CD4-positive, alpha-beta T cell treated with Interleukin-12 subunit alpha and Interleukin-12 subunit beta, for 1 hour (primary cell): ENCODE results near the gene ZP1.

Experiments used
- DNase-seq: peaks from one replicate; pipeline ENCODE4 v3.0.0-alpha.2; 2020

Gene ZP1

DNA sequence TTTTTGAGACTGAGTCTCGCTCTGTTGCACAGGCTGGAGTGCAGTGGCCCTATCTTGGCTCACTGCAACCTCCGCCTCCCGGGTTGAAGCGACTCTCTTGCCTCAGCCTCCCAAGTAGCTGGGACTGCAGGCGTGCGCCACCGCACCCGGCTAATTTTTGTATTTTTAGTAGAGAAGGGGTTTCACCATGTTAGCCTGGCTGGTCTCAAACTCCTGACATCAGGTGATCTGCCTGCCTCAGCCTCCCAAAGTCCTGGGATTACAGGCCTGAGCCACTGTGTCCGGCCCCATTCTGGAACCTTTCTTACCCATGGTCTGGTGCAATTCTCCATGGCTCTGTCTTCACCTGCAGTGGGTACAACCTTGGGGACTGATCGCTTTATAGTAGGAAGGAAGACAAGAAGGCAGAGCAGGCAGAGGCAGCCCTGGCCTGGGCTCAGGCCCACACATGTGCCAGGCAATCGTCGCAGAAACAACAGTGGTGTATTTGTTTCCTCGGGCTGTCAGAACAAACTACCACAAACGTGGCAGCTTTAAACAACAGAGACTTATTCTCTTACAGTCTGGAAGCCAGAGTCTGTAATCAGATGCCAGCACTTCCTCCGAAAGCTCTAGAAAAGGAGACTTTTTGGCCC, 7.6 kb upstream of the ZP1 start:
- no peak for DNase-seq

GRCh38 chr11:60860943-60861342, 6.4 kb upstream of the ZP1 start:
- no peak for DNase-seq

GRCh38 chr11:60862171-60862570, 5.2 kb upstream of the ZP1 start:
- no peak for DNase-seq

- DNase-seq = no peak
Observed at GRCh38 chr11:60863550-60864521, 3.5 kb upstream of the ZP1 start.

DNA sequence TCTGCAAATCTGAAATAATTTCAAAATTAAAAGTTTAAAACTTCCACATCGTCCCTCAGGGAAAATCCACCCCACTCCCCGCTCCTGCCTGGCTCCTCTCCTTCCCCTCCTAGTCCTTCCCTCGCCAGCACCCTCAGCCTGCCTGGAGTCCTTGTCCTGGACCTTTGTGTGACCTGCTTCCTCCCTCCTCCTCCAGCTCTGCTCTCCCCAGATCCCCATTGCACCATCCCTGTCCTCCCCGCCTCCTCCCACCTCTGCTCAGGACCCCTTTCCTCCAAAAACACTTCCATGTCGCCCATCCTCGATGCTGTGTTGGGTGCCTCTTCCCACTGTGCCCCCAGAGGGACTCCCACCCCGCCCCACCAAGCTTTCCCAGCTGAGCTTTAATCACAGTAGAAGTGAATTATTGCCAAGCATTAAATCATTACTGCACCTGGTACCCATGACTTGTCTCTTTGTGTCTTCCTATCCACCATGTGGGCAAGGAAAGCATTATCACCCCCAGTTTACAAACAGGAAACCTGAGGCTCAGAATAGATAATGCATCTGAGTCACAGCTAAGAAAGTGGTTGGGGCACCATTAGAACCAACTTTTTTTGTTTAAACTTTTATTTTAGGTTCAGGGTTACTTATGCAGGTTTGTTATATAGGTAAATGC, 2.4 kb upstream of the ZP1 start:
- DNase-seq = no peak

DNA sequence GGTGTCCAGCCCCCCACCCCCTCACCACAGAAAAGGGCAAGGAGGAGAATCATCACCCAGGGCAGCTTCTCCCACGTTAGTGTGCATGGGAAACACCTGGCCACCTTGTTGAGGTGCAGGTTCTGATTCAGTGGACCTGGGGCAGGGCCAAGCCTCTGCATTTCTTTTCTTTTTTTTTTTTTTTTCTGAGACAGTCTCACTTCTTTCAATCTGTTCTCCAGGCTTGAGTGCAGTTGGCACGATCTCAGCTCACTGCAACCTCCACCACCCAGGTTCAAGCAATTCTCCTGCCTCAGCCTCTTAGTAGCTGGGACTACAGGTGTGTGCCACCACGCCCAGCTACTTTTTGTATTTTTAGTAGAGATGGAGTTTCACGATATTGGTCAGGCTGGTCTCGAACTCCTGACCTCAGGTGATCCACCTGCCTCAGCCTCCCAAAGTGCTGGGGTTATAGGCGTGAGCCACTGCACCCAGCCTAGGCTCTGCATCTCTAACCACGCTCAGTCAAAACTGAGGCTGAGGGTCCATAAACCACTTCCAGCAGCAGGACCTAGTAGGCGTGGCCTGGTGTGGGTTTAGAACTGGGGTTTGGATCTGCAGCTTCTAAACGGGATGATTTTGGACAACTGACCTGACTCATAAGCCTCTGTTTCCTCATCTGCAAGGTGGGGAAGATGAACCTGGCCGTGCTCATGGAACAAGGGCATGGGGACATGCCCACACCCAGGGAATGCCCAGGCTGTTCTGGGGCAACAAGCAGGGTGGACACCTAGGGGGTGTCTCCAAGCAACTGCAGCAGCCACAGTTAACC, 734 bp downstream of the ZP1 start:
- no peak for DNase-seq

GRCh38 chr11:60868682-60869450, 1.5 kb downstream of the ZP1 start:
- DNase-seq = no peak

GRCh38 chr11:60869451-60869825, 2.1 kb downstream of the ZP1 start:
- no peak for DNase-seq

DNA sequence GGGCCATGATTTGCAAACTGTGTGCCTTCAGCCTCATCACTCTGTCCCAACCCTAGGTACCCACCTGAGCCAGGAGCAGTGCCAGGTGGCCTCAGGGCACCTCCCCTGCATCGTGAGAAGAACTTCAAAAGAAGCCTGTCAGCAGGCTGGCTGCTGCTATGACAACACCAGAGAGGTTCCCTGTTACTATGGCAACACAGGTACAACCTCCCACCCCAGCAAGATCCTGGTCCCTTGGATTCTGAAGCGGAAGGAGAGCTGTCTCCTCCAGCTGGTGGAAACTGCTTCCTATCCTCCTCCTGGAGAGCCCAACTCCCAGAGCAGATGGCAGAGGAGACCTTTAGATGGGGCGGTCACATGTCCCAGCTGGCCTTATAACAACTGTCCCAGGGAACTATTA, 2.9 kb downstream of the ZP1 start:
- DNase-seq = peak; percentile 30

- no peak for DNase-seq
Observed at GRCh38 chr11:60870733-60871377, 3.5 kb downstream of the ZP1 start.

DNA sequence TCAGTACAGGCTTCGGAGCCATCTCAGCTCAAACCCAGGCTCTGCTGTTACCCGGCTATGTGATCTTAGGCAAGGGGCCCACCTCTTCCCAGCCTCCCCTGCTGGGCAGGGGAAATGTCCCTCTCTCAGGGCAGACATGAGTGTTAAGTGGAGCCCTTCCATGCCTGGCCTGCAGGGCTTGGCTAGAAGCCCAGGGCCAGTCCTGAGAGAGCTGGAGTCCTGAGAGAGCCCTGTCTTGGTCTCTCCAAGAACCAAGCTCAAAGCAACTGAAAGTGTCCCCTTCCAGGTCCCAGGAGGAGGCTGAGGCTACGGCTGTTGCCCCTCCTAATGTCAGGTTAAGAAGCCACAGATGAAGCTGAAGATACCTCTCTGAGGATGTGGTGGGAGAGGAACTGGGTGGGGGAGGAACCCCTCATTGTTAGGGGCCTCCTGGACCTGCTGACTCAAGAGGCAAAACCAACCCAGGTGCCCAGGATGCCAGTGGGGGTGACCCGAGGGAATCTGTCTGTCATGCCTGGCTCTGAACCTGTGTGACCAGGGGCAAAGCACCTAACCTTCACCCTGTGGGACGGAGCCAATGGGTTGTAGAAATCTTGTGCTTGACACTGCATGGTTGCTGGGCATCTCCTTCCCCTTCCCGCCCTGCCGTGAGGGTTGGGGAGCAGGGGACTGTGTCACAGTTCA, 4.2 kb downstream of the ZP1 start:
- peak; percentile 11 for DNase-seq

DNA sequence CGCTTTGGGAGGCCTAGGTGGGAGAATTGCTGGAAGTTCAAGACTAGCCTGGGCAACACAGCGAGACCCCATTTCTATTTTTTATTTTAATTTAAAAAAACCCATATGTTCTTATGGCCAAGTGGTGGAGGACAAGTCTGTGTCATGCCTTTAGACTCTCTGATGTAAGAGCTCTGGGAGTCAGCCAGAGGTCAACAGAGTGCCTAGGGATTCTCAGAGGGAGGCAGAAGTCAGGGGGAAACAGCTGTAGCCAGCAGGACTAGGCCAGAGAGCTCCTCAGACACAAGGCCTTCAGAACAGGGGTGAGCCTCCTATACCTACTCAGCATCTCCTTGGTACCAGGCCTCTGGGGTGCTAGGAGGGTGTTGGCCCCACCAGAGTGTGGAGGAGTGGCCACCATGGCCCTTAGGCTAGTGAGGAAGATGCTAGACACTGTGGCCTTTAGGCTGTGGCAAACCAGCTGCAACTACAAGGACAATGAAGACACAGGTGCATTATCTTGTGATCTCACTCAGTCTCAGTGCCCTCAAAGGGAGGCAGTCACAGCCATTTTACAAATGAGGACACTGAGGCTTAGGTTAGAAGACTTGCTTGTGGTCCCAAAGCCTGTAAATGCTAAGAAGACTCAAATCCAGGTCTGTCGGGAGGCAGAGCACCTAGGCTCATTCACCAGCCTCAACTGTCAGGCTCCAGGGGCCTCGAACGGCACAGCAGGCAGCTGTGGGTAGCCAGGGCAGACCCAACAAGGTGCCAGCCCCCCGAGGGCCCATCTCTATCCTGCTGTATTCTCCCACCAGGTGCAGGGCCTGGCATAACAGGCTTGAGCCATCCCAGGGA, 5.0 kb downstream of the ZP1 start:
- DNase-seq = no peak

DNA sequence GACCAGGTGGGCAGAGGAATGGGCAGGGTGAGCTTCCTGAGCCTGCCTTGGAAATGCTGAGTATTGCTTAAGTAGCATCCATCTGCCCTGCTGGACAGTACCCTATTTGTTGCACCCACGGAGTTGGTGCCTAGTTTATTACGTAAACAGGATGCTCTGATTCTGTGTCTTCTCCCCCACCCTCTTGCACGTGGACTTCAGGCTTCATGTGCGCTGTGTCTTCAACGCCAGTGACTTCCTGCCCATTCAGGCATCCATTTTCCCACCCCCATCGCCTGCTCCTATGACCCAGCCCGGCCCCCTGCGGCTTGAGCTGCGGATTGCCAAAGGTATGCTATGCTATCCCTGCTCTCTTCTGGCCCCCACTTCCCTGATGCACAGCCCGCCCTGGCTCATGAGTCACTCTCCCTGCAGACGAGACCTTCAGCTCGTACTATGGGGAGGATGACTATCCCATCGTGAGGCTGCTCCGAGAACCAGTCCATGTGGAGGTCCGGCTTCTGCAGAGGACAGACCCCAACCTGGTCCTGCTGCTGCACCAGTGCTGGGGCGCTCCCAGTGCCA, 5.7 kb downstream of the ZP1 start:
- DNase-seq = peak; percentile 16

- DNase-seq = no peak
Observed at GRCh38 chr11:60873533-60873932, 6.2 kb downstream of the ZP1 start.

DNA sequence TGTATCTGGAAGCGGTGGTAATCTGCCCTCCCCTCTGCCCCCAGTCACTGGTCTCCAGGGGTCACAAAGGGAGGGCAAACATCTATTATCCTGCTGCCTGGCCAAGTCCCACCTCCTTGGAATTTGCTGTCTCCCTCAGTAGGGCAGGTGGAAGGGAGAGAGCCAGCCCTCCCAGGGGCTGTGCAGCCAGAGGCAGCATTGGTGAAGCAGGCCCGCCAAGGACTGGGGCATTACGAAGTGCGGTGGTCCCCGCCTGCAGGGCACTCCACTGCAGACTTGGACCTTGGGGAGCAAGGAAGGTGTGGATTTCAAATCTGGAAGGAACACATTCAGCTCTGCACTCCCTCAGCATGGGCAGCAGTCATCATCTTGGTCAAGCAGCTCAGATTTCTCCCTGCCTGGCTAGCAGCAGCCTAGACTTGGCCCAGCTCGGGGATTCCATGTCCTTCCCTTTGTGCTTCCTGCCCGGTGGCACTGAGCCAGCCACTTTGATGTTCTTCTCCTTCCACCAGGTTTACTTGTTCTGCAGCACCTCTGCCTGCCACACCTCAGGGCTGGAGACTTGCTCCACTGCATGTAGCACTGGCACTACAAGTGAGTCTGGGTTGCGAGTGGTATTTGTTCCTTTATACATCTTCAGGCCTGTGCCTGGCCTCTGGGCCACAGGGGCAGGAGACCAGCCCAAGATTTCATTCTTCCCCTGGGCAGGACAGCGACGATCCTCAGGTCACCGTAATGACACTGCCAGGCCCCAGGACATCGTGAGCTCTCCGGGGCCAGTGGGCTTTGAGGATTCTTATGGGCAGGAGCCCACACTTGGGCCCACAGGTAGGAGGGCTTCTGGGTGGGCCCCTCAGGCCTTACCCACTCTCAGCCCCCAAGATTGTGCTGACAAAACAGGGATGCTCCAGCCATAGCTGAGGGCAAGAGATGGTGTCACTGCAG, 7.4 kb downstream of the ZP1 start:
- no peak for DNase-seq

- DNase-seq = no peak
Observed at GRCh38 chr11:60875366-60876167, 8.2 kb downstream of the ZP1 start.

DNA sequence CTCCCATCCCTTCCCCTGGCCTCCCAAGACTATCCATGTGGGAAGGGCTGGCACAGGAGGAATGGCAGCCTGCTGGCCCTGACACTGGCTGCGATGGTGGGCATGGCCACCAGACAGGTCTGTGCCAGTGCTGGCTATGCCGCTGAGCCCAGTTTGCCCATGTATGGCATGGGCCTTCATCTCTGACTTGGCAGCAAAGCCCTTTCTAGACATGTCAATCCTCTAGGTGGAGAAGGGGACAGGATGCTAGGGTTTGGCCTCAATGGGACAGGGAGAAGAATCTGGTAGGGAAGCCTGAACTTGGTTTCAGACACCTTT, 8.8 kb downstream of the ZP1 start:
- no peak for DNase-seq
